ENCODE measurements around the gene GAS6.
"Not testable (repeated sequence)": the region's sequence is repeated elsewhere in the genome, so short reads cannot be mapped to it uniquely, and the experiment has no call there.

The GAS6 gene

GRCh38 chr13:113863524-113864272 is at the start of gene GAS6:
Gene GAS6 (minus strand): TSS chr13:113864076. CDS start chr13:113863920, 156 bp downstream.
- no peak for DNase-seq (ENCODE audit: low read depth in 2 of 2)

- not testable (repeated sequence) for DNase-seq (ENCODE audit: low read depth in 2 of 2)
Observed at GRCh38 chr13:113913408-113913807, 49.5 kb upstream of the GAS6 start.

GRCh38 chr13:113912596-113912995 is 48.7 kb upstream of the GAS6 start:
- DNase-seq (ENCODE audit: low read depth in 2 of 2), result no peak

GRCh38 chr13:113907635-113908617 is 44.0 kb upstream of the GAS6 start:
- no peak for DNase-seq (ENCODE audit: low read depth in 2 of 2)

- no peak for DNase-seq (ENCODE audit: low read depth in 2 of 2)
Observed at GRCh38 chr13:113906571-113906970, 42.7 kb upstream of the GAS6 start.

- DNase-seq (ENCODE audit: low read depth in 2 of 2), result no peak
Observed at GRCh38 chr13:113905942-113906341, 42.1 kb upstream of the GAS6 start.

- no peak for DNase-seq (ENCODE audit: low read depth in 2 of 2)
Observed at GRCh38 chr13:113905018-113905417, 41.1 kb upstream of the GAS6 start.

- no peak for DNase-seq (ENCODE audit: low read depth in 2 of 2)
Observed at GRCh38 chr13:113904411-113904810, 40.5 kb upstream of the GAS6 start.

GRCh38 chr13:113903912-113904311 is 40.0 kb upstream of the GAS6 start:
- DNase-seq (ENCODE audit: low read depth in 2 of 2), result no peak

- no peak for DNase-seq (ENCODE audit: low read depth in 2 of 2)
Observed at GRCh38 chr13:113902986-113903775, 39.3 kb upstream of the GAS6 start.

- DNase-seq (ENCODE audit: low read depth in 2 of 2), result no peak
Observed at GRCh38 chr13:113902481-113902880, 38.6 kb upstream of the GAS6 start.

GRCh38 chr13:113901642-113902041 is 37.8 kb upstream of the GAS6 start:
- DNase-seq (ENCODE audit: low read depth in 2 of 2), result no peak

- DNase-seq (ENCODE audit: low read depth in 2 of 2), result no peak
Observed at GRCh38 chr13:113901231-113901630, 37.4 kb upstream of the GAS6 start.

- no peak for DNase-seq (ENCODE audit: low read depth in 2 of 2)
Observed at GRCh38 chr13:113900646-113901045, 36.8 kb upstream of the GAS6 start.

GRCh38 chr13:113898391-113898790 is 34.5 kb upstream of the GAS6 start:
- no peak for DNase-seq (ENCODE audit: low read depth in 2 of 2)

GRCh38 chr13:113897966-113898365 is 34.1 kb upstream of the GAS6 start:
- no peak for DNase-seq (ENCODE audit: low read depth in 2 of 2)

GRCh38 chr13:113897161-113897560 is 33.3 kb upstream of the GAS6 start:
- no peak for DNase-seq (ENCODE audit: low read depth in 2 of 2)

- no peak for DNase-seq (ENCODE audit: low read depth in 2 of 2)
Observed at GRCh38 chr13:113895436-113895835, 31.6 kb upstream of the GAS6 start.

GRCh38 chr13:113890774-113891480 is 27.1 kb upstream of the GAS6 start:
- DNase-seq (ENCODE audit: low read depth in 2 of 2), result no peak

GRCh38 chr13:113889467-113889866 is 25.6 kb upstream of the GAS6 start:
- no peak for DNase-seq (ENCODE audit: low read depth in 2 of 2)

GRCh38 chr13:113888701-113889330 is 24.9 kb upstream of the GAS6 start:
- DNase-seq (ENCODE audit: low read depth in 2 of 2), result no peak
